HG02970 (cell line): ENCODE measurements around the gene ANKRD11.

Experiments
- ATAC-seq: cut with Tn5 transposase; IDR thresholded peaks from one replicate; pipeline ENCODE4 v1.9.1; 2021; ENCODE audit warnings: mild to moderate bottlenecking, moderate library complexity, moderate number of reproducible peaks; ENCODE audit not compliant: unreplicated experiment, low FRiP score

ANKRD11 gene

GRCh38 chr16:89322321-89323119, 167.8 kb downstream of the ANKRD11 start:
- ATAC-seq: no peak

- ATAC-seq: no peak
These were observed 169.4 kb downstream of the ANKRD11 start for GRCh38 chr16:89320782-89321501.

GRCh38 chr16:89319886-89320781, 170.2 kb downstream of the ANKRD11 start:
- ATAC-seq: no peak

GRCh38 chr16:89319631-89319885, 170.8 kb downstream of the ANKRD11 start:
- no peak for ATAC-seq

GRCh38 chr16:89318871-89319630, 171.3 kb downstream of the ANKRD11 start:
- ATAC-seq: no peak

GRCh38 chr16:89318430-89318758, 172.0 kb downstream of the ANKRD11 start:
- no peak for ATAC-seq

- ATAC-seq: no peak
These were observed 172.5 kb downstream of the ANKRD11 start for GRCh38 chr16:89317729-89318429.

GRCh38 chr16:89317101-89317671, 173.2 kb downstream of the ANKRD11 start:
- ATAC-seq: no peak

GRCh38 chr16:89316701-89317100, 173.7 kb downstream of the ANKRD11 start:
- no peak for ATAC-seq

- no peak for ATAC-seq
These were observed 174.4 kb downstream of the ANKRD11 start for GRCh38 chr16:89315791-89316581.

GRCh38 chr16:89315271-89315670, 175.1 kb downstream of the ANKRD11 start:
- ATAC-seq: no peak

- no peak for ATAC-seq
These were observed 175.5 kb downstream of the ANKRD11 start for GRCh38 chr16:89314854-89315253.

GRCh38 chr16:89314357-89314756, 176.0 kb downstream of the ANKRD11 start:
- no peak for ATAC-seq

- ATAC-seq: no peak
These were observed 176.8 kb downstream of the ANKRD11 start for GRCh38 chr16:89313583-89313982.

GRCh38 chr16:89312598-89313299, 177.6 kb downstream of the ANKRD11 start:
- ATAC-seq: no peak

GRCh38 chr16:89312194-89312593, 178.2 kb downstream of the ANKRD11 start:
- ATAC-seq: no peak

- no peak for ATAC-seq
These were observed 178.7 kb downstream of the ANKRD11 start for GRCh38 chr16:89311636-89312035.

- no peak for ATAC-seq
These were observed 180.8 kb downstream of the ANKRD11 start for GRCh38 chr16:89309438-89310122.
